HL-60/S4 treated with phorbol 12-myristate 13-acetate at 8.2 ng/mL for 4 days and 3 days (cell line): ENCODE data around the gene PXK.

ENCODE experiments used
- in situ Hi-C: fragments of 300-500 bp; cut with MboI; formaldehyde crosslinking; loops from 2 replicates; pipeline ENCODE4 v1.15.0; 2022; ENCODE audit warnings: low sequenced_read_pairs

PXK gene

GRCh38 chr3:58459160-58459559, 126.5 kb downstream of the PXK start:
- in situ Hi-C loops, result no loop called here

- in situ Hi-C loops, result no loop called here
Observed at GRCh38 chr3:58462829-58463180, 130.1 kb downstream of the PXK start.

- in situ Hi-C loops, result no loop called here
Observed at GRCh38 chr3:58463181-58463941, 130.7 kb downstream of the PXK start.

- in situ Hi-C loops, result no loop called here
Observed at GRCh38 chr3:58463942-58464271, 131.2 kb downstream of the PXK start.

- in situ Hi-C loops, result no loop called here
Observed at GRCh38 chr3:58464866-58465265, 132.2 kb downstream of the PXK start.

- in situ Hi-C loops, result no loop called here
Observed at GRCh38 chr3:58466899-58467563, 134.3 kb downstream of the PXK start.

- in situ Hi-C loops, result no loop called here
Observed at GRCh38 chr3:58469096-58469495, 136.4 kb downstream of the PXK start.

- in situ Hi-C loops, result no loop called here
Observed at GRCh38 chr3:58470363-58471024, 137.8 kb downstream of the PXK start.

- in situ Hi-C loops, result no loop called here
Observed at GRCh38 chr3:58471025-58471887, 138.6 kb downstream of the PXK start.

- in situ Hi-C loops, result no loop called here
Observed at GRCh38 chr3:58473275-58473674, 140.6 kb downstream of the PXK start.

GRCh38 chr3:58474348-58474911, 141.7 kb downstream of the PXK start:
- in situ Hi-C loops, result no loop called here

- in situ Hi-C loops, result no loop called here
Observed at GRCh38 chr3:58474967-58475578, 142.4 kb downstream of the PXK start.
